ENCODE results near the gene LYL1. TPM values are rescaled to one million over a fixed set of nuclear protein-coding genes. Genes with fewer than 3 reads are reported as not detected.
A peak's percentile ranks its signal among the peaks of the same experiment; 100 is the strongest.

LYL1 gene
- total and polyA plus RNA-seq, 2 of the 4 experiments (the other 2 are of a cell fraction): 0.36 to 0.39 TPM

GRCh38 chr19:13056052-13056660 is 46.5 kb downstream of the LYL1 start:
- H3K4me1 ChIP-seq (ENCODE audit: control insufficient read depth, insufficient read depth, low read length): peaks cover 77% of the 10 kb centered on the region
- no peaks in the 10 kb centered on the region for H3K27me3 ChIP-seq (ENCODE audit: control insufficient read depth, insufficient read depth, low read length)
- peak overlapping the region; percentile 99 to 100 for H4K8ac ChIP-seq (ENCODE audit: low read depth in 2 of 2, low read length in 2 of 2)
- H4K91ac ChIP-seq (ENCODE audit: insufficient read depth, low read depth, low read length): peak overlapping the region; percentile 100
- peak overlapping the region; percentile 75 for H3K4me2 ChIP-seq (ENCODE audit: low read depth, low read length)
- ATAC-seq (ENCODE audit: low read depth) (peak; percentile 2), DNase-seq (peak; percentile 71)
- H2BK120ac ChIP-seq (ENCODE audit: low read depth, low read length): peak overlapping the region; percentile 100
- peak overlapping the region; percentile 100 for H3K27ac ChIP-seq (ENCODE audit: insufficient read depth, low read length)
- intact Hi-C loops (cut with micrococcal nuclease): no loop called here
- peak overlapping the region; percentile 100 for H2BK5ac ChIP-seq (ENCODE audit: low read depth, low read length, poor library complexity, severe bottlenecking)
- BruUV-seq (replicated peaks): no TSS peak
- peak overlapping the region; percentile 96 for H3K18ac ChIP-seq (ENCODE audit: low read depth, low read length)
- peaks cover 35% of the 10 kb centered on the region for H3K9me1 ChIP-seq (ENCODE audit: insufficient read depth, low read length)
- CTCF ChIA-PET: interaction anchor here (2.7 kb wide), 1 partner anchor 91 kb away, joined by 7 read pairs; no protein-coding TSS in a partner anchor
- H3K79me1 ChIP-seq (ENCODE audit: low read depth in 1 of 2, low read length in 2 of 2): peaks cover 45 to 89% of the 10 kb centered on the region in 2 experiments
- in situ Hi-C loops (cut with MboI; ENCODE audit: low sequenced_read_pairs): no loop called here
- H2BK15ac ChIP-seq (ENCODE audit: low read depth, low read length): peak overlapping the region; percentile 98; the same call in 2 of the 3 replicates
- no CpG with 5 or more reads among the region's 17 CpGs for WGBS, 2 experiments (ENCODE audit: extremely low coverage in 2 of 2, insufficient read length in 1 of 2)
- peak overlapping the region; percentile 99 for H3K23ac ChIP-seq (ENCODE audit: low read depth, low read length)
- dilution Hi-C loops (cut with HindIII; ENCODE audit: low sequenced_read_pairs, unreplicated experiment): no loop called here
- H3K14ac ChIP-seq (replicated peaks; ENCODE audit: low read depth, low read length): peak overlapping the region; percentile 100
- peaks cover 7% of the 10 kb centered on the region; the same call in 1 of the 2 replicates for H3K36me3 ChIP-seq (ENCODE audit: control insufficient read depth, insufficient read depth, low read length)
- H3K56ac ChIP-seq (ENCODE audit: extremely low read depth, insufficient read depth, low read length): peak overlapping the region; percentile 96
- H2AK9ac ChIP-seq (replicated peaks; ENCODE audit: low read depth, low read length, poor library complexity): peak overlapping the region; percentile 100
- peak overlapping the region; percentile 92 for H2BK20ac ChIP-seq (ENCODE audit: low read depth, low read length)
- peak overlapping the region; percentile 96 for H4K5ac ChIP-seq (ENCODE audit: low read depth, low read length)
- H2AFZ ChIP-seq (replicated peaks; ENCODE audit: low read length, poor library complexity): peak overlapping the region; percentile 80
- H3K9ac ChIP-seq (ENCODE audit: low read depth, low read length): peak overlapping the region; percentile 92
- H4K20me1 ChIP-seq (ENCODE audit: insufficient read depth, low read length): peaks cover 5% of the 10 kb centered on the region; the same call in 1 of the 2 replicates
- TF ChIP-seq CTCF (conservative IDR thresholded peaks at IDR 0.05; ENCODE audit: low read depth, low read length): no peak
- no peak for TF ChIP-seq FOS (IDR thresholded peaks at IDR 0.05; ENCODE audit: low read depth, low read length)
- TF ChIP-seq BHLHE40 (IDR thresholded peaks at IDR 0.05; ENCODE audit: low read depth, low read length): peak; percentile 28; the same call in 1 of the 2 replicates
- TF ChIP-seq NFE2L2 (IDR thresholded peaks at IDR 0.05; ENCODE audit: low read depth, low read length): no peak
- no peak for TF ChIP-seq MAFK (IDR thresholded peaks at IDR 0.05; ENCODE audit: low read depth, low read length)
- peak; percentile 49; the same call in 1 of the 2 replicates for TF ChIP-seq MAZ (IDR thresholded peaks at IDR 0.05; ENCODE audit: borderline replicate concordance, low read depth, low read length)
- no peak for TF ChIP-seq SMC3 (IDR thresholded peaks at IDR 0.05; ENCODE audit: low read depth, low read length)
- peak overlapping the region; percentile 100 for H3K4ac ChIP-seq (ENCODE audit: low read depth, low read length)
- H2AK5ac ChIP-seq (ENCODE audit: low read depth, low read length): peak overlapping the region; percentile 100
- POLR2A ChIA-PET (ENCODE audit: unreplicated experiment): interaction anchor here (0.5 kb wide), 1 partner anchor 614 kb away, joined by 3 read pairs; no protein-coding TSS in a partner anchor
- H3K9me3 ChIP-seq (ENCODE audit: control insufficient read depth, insufficient read depth, low read length): no peaks in the 10 kb centered on the region
- H3K4me3 ChIP-seq (ENCODE audit: insufficient read depth, low read depth, low read length): no peak overlapping the region
